GM12878 (cell line): ENCODE measurements around the gene BCOR. TPM values are rescaled to one million over a fixed set of nuclear protein-coding genes. Genes with fewer than 3 reads are reported as not detected.

Source experiments
- ATAC-seq: fragments of 200-7000 bp; cut with Tn5 transposase; 3 replicates; pipeline ENCODE4 v1.9.1; 2020; ENCODE audit warnings: mild to moderate bottlenecking, moderate library complexity
- BruUV-seq: library from RNA; stranded (reverse); fragments of 400-500 nt; replicated peaks from 2 replicates; lab custom pipeline; 2021; lab: Mats Ljungman, UMichigan
- CTCF ChIA-PET: fragments of 300-600 bp; sonication (Branson Sonifier 250); formaldehyde crosslinking; extraction: SDS; loops from one replicate; lab custom pipeline; 2021; ENCODE audit warnings: inconsistent platforms; lab: Yijun Ruan, JAX
- POLR2A ChIA-PET: fragments of 350-600 bp; formaldehyde crosslinking; extraction: SDS; loops from one replicate; lab custom pipeline; 2021; ENCODE audit warnings: inconsistent platforms; lab: Charles Lee
- RAD21 ChIA-PET: fragments of 300-600 bp; sonication (Branson Sonifier 250); formaldehyde crosslinking; loops from one replicate; lab custom pipeline; 2023; ENCODE audit warnings: antibody characterized with exemption; ENCODE audit not compliant: unreplicated experiment; lab: Charles Lee
- SMC1A ChIA-PET: fragments of 300-600 bp; sonication (Branson Sonifier 250); formaldehyde crosslinking; loops from one replicate; lab custom pipeline; 2023; ENCODE audit not compliant: unreplicated experiment, uncharacterized antibody; lab: Charles Lee
- DNase-seq: peaks from one replicate; pipeline ENCODE4 v3.0.0-alpha.2; 2011; ENCODE audit warnings: low read depth, low spot score
- FAIRE-seq: peaks from 3 replicates; lab custom pipeline; 2011; peaks lifted over from hg19 to GRCh38; lab: Jason Lieb, UNC
- H2AFZ ChIP-seq: 2 replicates; pipeline ENCODE4 v1.6.0; 2011; ENCODE audit warnings: low read depth, low read length, control low read depth; ENCODE audit not compliant: control insufficient read depth
- H3K27ac ChIP-seq: 2 replicates; pipeline ENCODE4 v1.5.1; 2011; ENCODE audit warnings: control low read depth; ENCODE audit not compliant: control insufficient read depth, insufficient read depth
- H3K27me3 ChIP-seq, 2 experiments: replicated peaks in 1 of 2; 2 replicates each; pipeline versions ENCODE4 v1.6.0 to v1.6.1; 2011; ENCODE audit warnings: low read length in 1 of 2; ENCODE audit not compliant: control insufficient read depth in 2 of 2, insufficient read depth in 2 of 2
- H3K36me3 ChIP-seq, 2 experiments: 2 replicates each; pipeline ENCODE4 v1.5.1; 2011; ENCODE audit warnings: low read length in 1 of 2; ENCODE audit not compliant: control insufficient read depth in 2 of 2, insufficient read depth in 2 of 2
- H3K4me1 ChIP-seq: 2 replicates; pipeline ENCODE4 v1.6.1; 2011; ENCODE audit warnings: mild to moderate bottlenecking, low read length, moderate library complexity, mixed read lengths; ENCODE audit not compliant: control insufficient read depth, insufficient read depth
- H3K4me2 ChIP-seq: 2 replicates; pipeline ENCODE4 v1.6.0; 2011; ENCODE audit warnings: control low read depth; ENCODE audit not compliant: control insufficient read depth, insufficient read depth
- H3K4me3 ChIP-seq: fragments of 200-600 bp; sonication (generic); 2 replicates; pipeline ENCODE4 v1.5.1; 2016
- H3K79me2 ChIP-seq: 2 replicates; pipeline ENCODE4 v1.6.0; 2011; ENCODE audit warnings: low read length; ENCODE audit not compliant: control insufficient read depth, insufficient read depth
- H3K9ac ChIP-seq: 2 replicates; pipeline ENCODE4 v1.8.0; 2011; ENCODE audit warnings: low read length, control low read depth, mixed read lengths; ENCODE audit not compliant: control insufficient read depth, insufficient read depth
- H3K9me3 ChIP-seq: replicated peaks from 3 replicates; pipeline ENCODE4 v1.5.1; 2011; ENCODE audit warnings: mild to moderate bottlenecking, low read length; ENCODE audit not compliant: control insufficient read depth, insufficient read depth
- H4K20me1 ChIP-seq: 2 replicates; pipeline ENCODE4 v1.6.0; 2011; ENCODE audit not compliant: control insufficient read depth, insufficient read depth
- CREM ChIP-seq: IDR thresholded peaks from 2 replicates; pipeline ENCODE4 v1.6.1; 2014; ENCODE audit warnings: antibody characterized with exemption, low read depth
- FOXM1 ChIP-seq: IDR thresholded peaks from 2 replicates; pipeline ENCODE4 v1.6.1; 2012; ENCODE audit warnings: low read depth, mild to moderate bottlenecking, inconsistent platforms, low read length, moderate library complexity
- KLF5 ChIP-seq: fragments of 450-650 bp; IDR thresholded peaks from 2 replicates; pipeline ENCODE4 v1.6.1; 2014; ENCODE audit warnings: mild to moderate bottlenecking; ENCODE audit not compliant: partially characterized antibody
- NBN ChIP-seq: fragments of 450-650 bp; IDR thresholded peaks from 2 replicates; pipeline ENCODE4 v1.6.1; 2016
- PML ChIP-seq: IDR thresholded peaks from 2 replicates; pipeline ENCODE4 v1.6.1; 2012; ENCODE audit warnings: low read length, inconsistent platforms
- SREBF1 ChIP-seq: IDR thresholded peaks from 2 replicates; pipeline ENCODE4 v1.6.1; 2012; ENCODE audit warnings: mild to moderate bottlenecking, low read length
- TAF1 ChIP-seq: IDR thresholded peaks from 2 replicates; pipeline ENCODE4 v1.6.1; 2011; ENCODE audit warnings: mild to moderate bottlenecking, low read depth, low read length, borderline replicate concordance
- ZNF622 ChIP-seq: fragments of 450-650 bp; IDR thresholded peaks from 2 replicates; pipeline ENCODE4 v1.6.1; 2017; ENCODE audit warnings: mild to moderate bottlenecking, inconsistent platforms
- WGBS: methylation state at CpG from one replicate; pipeline ENCODE4 v1.1.6; 2016; ENCODE audit warnings: low lambda C conversion rate; ENCODE audit not compliant: insufficient replicate concordance, insufficient coverage; ENCODE audit errors: missing lambda C conversion rate; 5-methylcytosine and 5-hydroxymethylcytosine counted together
- in situ Hi-C: fragments of 300-500 bp; cut with MboI; formaldehyde crosslinking; loops from 9 replicates; pipeline ENCODE4 v1.14.3; 2018; ENCODE audit warnings: mixed read lengths
- intact Hi-C: fragments of 100-400 bp; cut with micrococcal nuclease; formaldehyde crosslinking; loops from one replicate; pipeline ENCODE4 v1.14.2; 2022; ENCODE audit not compliant: unreplicated experiment
- polyA plus RNA-seq, 11 experiments: library from polyadenylated mRNA; depleted of rRNA in 4 of 11; unstranded in 6 of 11; stranded (reverse) in 5 of 11; fragments of >200 nt; fragmentation: Nextera tagmentation in 4 of 11; fragmentation: Illumina TruSeq in 1 of 11; extraction: Ambion mirVana in 4 of 11; extraction: Trizol in 1 of 11; gene quantifications; 1 replicate in 1 of 11; 2 replicates in 10 of 11; pipeline versions ENCODE4 v1.2.1 to v1.2.3, GENCODE V29; 2011 to 2016; ENCODE audit warnings: inconsistent platforms in 2 of 11, missing spikeins in 2 of 11, low read depth in 1 of 11
- total RNA-seq, 4 experiments: library from RNA; depleted of rRNA in 3 of 4; stranded (reverse); fragments of >200 nt in 3 of 4; fragmentation: Illumina TruSeq in 1 of 4; extraction: Trizol in 1 of 4; gene quantifications; 2 replicates each; pipeline versions ENCODE4 v1.2.1 to v1.2.3, GENCODE V29; 2013 to 2021
- TF ChIP-seq, protein P1 (sequence below): fragments of 450-650 bp; formaldehyde crosslinking; IDR thresholded peaks from 2 replicates; pipeline ENCODE4 v1.5.0; 2022; ENCODE audit warnings: mild to moderate bottlenecking, missing genetic modification characterization

BCOR gene
- total and polyA plus RNA-seq, 10 of the 15 experiments (the other 5 are each of a cell fraction or from before 2014, with no cell fraction given), result 5.1 to 16.4 (median 10.1) TPM

- H3K4me3 ChIP-seq, result no peak overlapping the region
- 54% methylated on average over 4 of the region's 4 CpGs for WGBS
- ChIA-PET CTCF (no interaction called here), RAD21 (no interaction called here), POLR2A (no interaction called here), SMC1A (no interaction called here)
- H3K9me3 ChIP-seq, result no peaks in the 10 kb centered on the region; the same call in 2 of the 3 replicates
- no TSS peak for BruUV-seq
- no peak for FAIRE-seq
- intact Hi-C loops (loop anchor here (5.0 kb wide), 1 partner anchor 52 kb away; no protein-coding TSS in a partner anchor), in situ Hi-C loops (no loop called here)
- H3K9ac ChIP-seq, result no peak overlapping the region
- no peaks in the 10 kb centered on the region for H3K4me1 ChIP-seq
- no peak for ATAC-seq
- no peak overlapping the region for H2AFZ ChIP-seq
- H3K4me2 ChIP-seq, result no peak overlapping the region
- H4K20me1 ChIP-seq, result no peaks in the 10 kb centered on the region; the same call in 1 of the 2 replicates
- TF ChIP-seq FOXM1, result no peak
- no peaks in the 10 kb centered on the region for H3K36me3 ChIP-seq
- H3K27ac ChIP-seq, result no peak overlapping the region
- H3K27me3 ChIP-seq, result peaks cover 0 to 6% of the 10 kb centered on the region in 2 experiments; a peak in 3 of 4 replicates
- DNase-seq, result no peak
- H3K79me2 ChIP-seq, result no peaks in the 10 kb centered on the region
Observed at GRCh38 chrX:40004246-40004535, 93.6 kb downstream of the BCOR start.

- ChIA-PET SMC1A (no interaction called here), RAD21 (no interaction called here), POLR2A (no interaction called here), CTCF (no interaction called here)
- DNase-seq (no peak), FAIRE-seq (no peak), ATAC-seq (no peak)
- Histone ChIP-seq H3K9ac (no peak overlapping the region), H3K4me2 (no peak overlapping the region), H3K36me3 (no peaks in the 10 kb centered on the region), H3K4me1 (no peaks in the 10 kb centered on the region), H3K79me2 (no peaks in the 10 kb centered on the region), H3K9me3 (no peaks in the 10 kb centered on the region; the same call in 2 of the 3 replicates), H2AFZ (no peak overlapping the region), H4K20me1 (no peaks in the 10 kb centered on the region; the same call in 1 of the 2 replicates), H3K27ac (no peak overlapping the region), H3K4me3 (no peak overlapping the region), H3K27me3 (peaks cover 0 to 6% of the 10 kb centered on the region in 2 experiments; a peak in 3 of 4 replicates)
- intact Hi-C loops, result loop anchor here (5.0 kb wide), 1 partner anchor 51 kb away; no protein-coding TSS in a partner anchor
- 37% methylated on average over 8 of the region's 8 CpGs for WGBS
- TF ChIP-seq ZNF622 (no peak), NBN (no peak), PML (no peak), CREM (no peak), KLF5 (no peak), SREBF1 (no peak), TAF1 (no peak)
- TF ChIP-seq, protein P1, sequence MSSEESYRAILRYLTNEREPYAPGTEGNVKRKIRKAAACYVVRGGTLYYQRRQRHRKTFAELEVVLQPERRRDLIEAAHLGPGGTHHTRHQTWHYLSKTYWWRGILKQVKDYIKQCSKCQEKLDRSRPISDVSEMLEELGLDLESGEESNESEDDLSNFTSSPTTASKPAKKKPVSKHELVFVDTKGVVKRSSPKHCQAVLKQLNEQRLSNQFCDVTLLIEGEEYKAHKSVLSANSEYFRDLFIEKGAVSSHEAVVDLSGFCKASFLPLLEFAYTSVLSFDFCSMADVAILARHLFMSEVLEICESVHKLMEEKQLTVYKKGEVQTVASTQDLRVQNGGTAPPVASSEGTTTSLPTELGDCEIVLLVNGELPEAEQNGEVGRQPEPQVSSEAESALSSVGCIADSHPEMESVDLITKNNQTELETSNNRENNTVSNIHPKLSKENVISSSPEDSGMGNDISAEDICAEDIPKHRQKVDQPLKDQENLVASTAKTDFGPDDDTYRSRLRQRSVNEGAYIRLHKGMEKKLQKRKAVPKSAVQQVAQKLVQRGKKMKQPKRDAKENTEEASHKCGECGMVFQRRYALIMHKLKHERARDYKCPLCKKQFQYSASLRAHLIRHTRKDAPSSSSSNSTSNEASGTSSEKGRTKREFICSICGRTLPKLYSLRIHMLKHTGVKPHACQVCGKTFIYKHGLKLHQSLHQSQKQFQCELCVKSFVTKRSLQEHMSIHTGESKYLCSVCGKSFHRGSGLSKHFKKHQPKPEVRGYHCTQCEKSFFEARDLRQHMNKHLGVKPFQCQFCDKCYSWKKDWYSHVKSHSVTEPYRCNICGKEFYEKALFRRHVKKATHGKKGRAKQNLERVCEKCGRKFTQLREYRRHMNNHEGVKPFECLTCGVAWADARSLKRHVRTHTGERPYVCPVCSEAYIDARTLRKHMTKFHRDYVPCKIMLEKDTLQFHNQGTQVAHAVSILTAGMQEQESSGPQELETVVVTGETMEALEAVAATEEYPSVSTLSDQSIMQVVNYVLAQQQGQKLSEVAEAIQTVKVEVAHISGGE (CRISPR knock-in tag), result no peak
- in situ Hi-C loops, result no loop called here
- no TSS peak for BruUV-seq
Observed at GRCh38 chrX:40003428-40004245, 94.1 kb downstream of the BCOR start.
